Measurements from ENCODE around the gene HPDL.

HPDL gene

DNA sequence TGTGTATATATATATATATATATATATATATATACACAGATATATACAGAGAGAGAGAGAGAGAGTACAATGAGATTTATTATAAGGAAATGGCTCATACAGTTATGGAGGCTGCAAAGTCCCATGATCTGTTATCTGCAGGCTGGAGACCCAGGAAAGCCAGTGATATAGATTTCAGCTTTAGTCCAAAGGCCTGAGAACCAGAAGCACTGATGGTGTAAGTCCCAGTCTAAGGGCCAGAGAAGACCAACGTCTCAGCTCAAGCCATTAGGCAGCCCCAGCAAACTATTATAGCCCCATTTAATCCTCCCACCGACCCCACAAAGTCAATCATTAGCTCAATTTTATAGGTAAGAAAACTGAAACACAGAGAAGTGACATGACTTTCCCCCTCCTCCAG, 35.0 kb upstream of the HPDL start:
- H4K5ac ChIP-seq (ENCODE audit: low read length): no peak overlapping the region
- no peaks in the 10 kb centered on the region for H3K4me1 ChIP-seq (ENCODE audit: control insufficient read depth, low read depth, low read length)
- H3K79me2 ChIP-seq (ENCODE audit: control insufficient read depth, insufficient read depth, low read length): no peaks in the 10 kb centered on the region
- no peak overlapping the region for H4K8ac ChIP-seq (ENCODE audit: low read depth, low read length)
- no peaks in the 10 kb centered on the region for H3K27me3 ChIP-seq (ENCODE audit: insufficient read depth, low read length, poor library complexity)
- no peak overlapping the region for H3K56ac ChIP-seq (ENCODE audit: low read length)
- no CpG with 5 or more reads among the region's 2 CpGs for WGBS (ENCODE audit: extremely low coverage, insufficient coverage, low lambda C conversion rate)
- no peak overlapping the region for H2AK5ac ChIP-seq (ENCODE audit: low read length)
- H2BK15ac ChIP-seq (replicated peaks; ENCODE audit: low read depth): no peak overlapping the region
- no peak for DNase-seq
- no peak overlapping the region for H2BK120ac ChIP-seq (ENCODE audit: low read depth, low read length)
- no peak overlapping the region for H3K9ac ChIP-seq (ENCODE audit: low read length)
- no peak overlapping the region for H3K27ac ChIP-seq (ENCODE audit: low read depth, low read length)
- H3K18ac ChIP-seq (ENCODE audit: low read length): no peak overlapping the region
- H3K79me1 ChIP-seq (ENCODE audit: low read length): no peaks in the 10 kb centered on the region
- no peaks in the 10 kb centered on the region for H3K36me3 ChIP-seq (ENCODE audit: control insufficient read depth, insufficient read depth, low read length)
- no peak overlapping the region for H2BK5ac ChIP-seq (ENCODE audit: low read length)
- H3K23ac ChIP-seq (ENCODE audit: low read length): no peak overlapping the region
- no peak overlapping the region for H3K4me2 ChIP-seq (ENCODE audit: low read length)
- H3K4me3 ChIP-seq (ENCODE audit: low read length): no peak overlapping the region
- H3K4ac ChIP-seq (ENCODE audit: low read depth, low read length): no peak overlapping the region

DNA sequence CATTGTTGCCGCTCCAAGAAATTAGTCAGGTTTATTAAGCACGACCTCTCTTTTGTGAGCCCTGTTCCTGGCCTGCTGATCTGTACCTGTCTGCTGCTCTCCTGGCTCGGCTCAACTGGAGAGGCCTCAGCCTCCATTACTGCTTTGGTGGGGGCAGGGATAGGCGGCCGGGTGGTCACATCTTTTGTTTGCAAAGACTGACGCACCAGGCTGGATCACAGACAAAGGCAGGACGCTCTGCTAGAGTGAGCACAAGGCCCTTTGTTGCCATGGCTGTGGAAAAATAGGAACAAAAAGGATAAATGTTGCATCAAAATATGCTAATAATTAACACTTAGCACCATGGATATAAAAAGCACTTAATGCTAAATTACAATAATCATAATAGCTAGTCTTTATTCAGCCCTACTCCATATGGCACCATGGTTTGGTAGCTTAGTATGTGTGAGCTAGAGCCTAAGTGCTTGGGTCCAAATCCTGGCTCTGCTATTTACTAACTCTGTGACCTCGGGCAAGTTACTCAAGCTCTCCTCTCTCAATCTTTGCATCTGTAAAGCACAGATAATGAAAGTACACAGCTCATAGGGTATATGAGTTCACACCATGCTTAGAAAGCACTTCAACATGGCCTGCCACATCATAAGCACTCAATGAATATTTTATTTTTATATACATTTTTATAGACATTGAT, 28.9 kb upstream of the HPDL start:
- Histone ChIP-seq H3K18ac (ENCODE audit: low read length) (no peak overlapping the region), H3K79me1 (ENCODE audit: low read length) (no peaks in the 10 kb centered on the region), H3K27me3 (ENCODE audit: insufficient read depth, low read length, poor library complexity) (no peaks in the 10 kb centered on the region), H3K56ac (ENCODE audit: low read length) (no peak overlapping the region), H3K79me2 (ENCODE audit: control insufficient read depth, insufficient read depth, low read length) (no peaks in the 10 kb centered on the region), H2AK5ac (ENCODE audit: low read length) (no peak overlapping the region), H4K5ac (ENCODE audit: low read length) (no peak overlapping the region), H3K4me2 (ENCODE audit: low read length) (no peak overlapping the region), H3K27ac (ENCODE audit: low read depth, low read length) (no peak overlapping the region), H3K23ac (ENCODE audit: low read length) (no peak overlapping the region), H3K9ac (ENCODE audit: low read length) (peak overlapping the region; percentile 5), H2BK5ac (ENCODE audit: low read length) (no peak overlapping the region), H2BK15ac (replicated peaks; ENCODE audit: low read depth) (no peak overlapping the region), H3K4ac (ENCODE audit: low read depth, low read length) (no peak overlapping the region), H3K4me3 (ENCODE audit: low read length) (no peak overlapping the region), H3K4me1 (ENCODE audit: control insufficient read depth, low read depth, low read length) (peaks cover 4% of the 10 kb centered on the region), H3K36me3 (ENCODE audit: control insufficient read depth, insufficient read depth, low read length) (no peaks in the 10 kb centered on the region), H2BK120ac (ENCODE audit: low read depth, low read length) (no peak overlapping the region), H4K8ac (ENCODE audit: low read depth, low read length) (no peak overlapping the region)
- no CpG with 5 or more reads among the region's 8 CpGs for WGBS (ENCODE audit: extremely low coverage, insufficient coverage, low lambda C conversion rate)
- no peak for DNase-seq

DNA sequence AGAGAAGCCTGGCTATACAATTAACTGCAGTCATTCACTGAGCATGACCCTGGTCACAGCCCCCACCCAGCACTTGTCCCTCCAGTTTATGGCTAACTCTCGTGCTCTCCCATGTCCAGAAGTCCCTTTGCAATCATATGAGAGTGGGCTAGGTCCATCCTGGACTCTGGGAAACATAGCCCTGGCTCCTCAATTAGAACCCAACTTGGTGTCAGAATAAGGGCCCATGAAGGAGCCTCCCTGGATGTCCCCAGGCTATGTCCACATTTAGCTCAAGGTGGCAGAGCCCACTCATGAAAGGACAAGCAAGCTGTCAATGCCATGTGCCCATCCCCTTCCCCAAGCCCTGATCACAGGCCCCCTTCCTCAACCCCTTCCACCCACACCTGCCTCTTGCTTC, 27.4 kb upstream of the HPDL start:
- no peak overlapping the region for H3K4me3 ChIP-seq (ENCODE audit: low read length)
- no peak overlapping the region for H3K4me2 ChIP-seq (ENCODE audit: low read length)
- H3K79me1 ChIP-seq (ENCODE audit: low read length): no peaks in the 10 kb centered on the region
- DNase-seq: no peak
- H3K36me3 ChIP-seq (ENCODE audit: control insufficient read depth, insufficient read depth, low read length): no peaks in the 10 kb centered on the region
- H4K8ac ChIP-seq (ENCODE audit: low read depth, low read length): no peak overlapping the region
- H3K23ac ChIP-seq (ENCODE audit: low read length): no peak overlapping the region
- no peak overlapping the region for H3K18ac ChIP-seq (ENCODE audit: low read length)
- no peak overlapping the region for H2BK5ac ChIP-seq (ENCODE audit: low read length)
- H2AK5ac ChIP-seq (ENCODE audit: low read length): no peak overlapping the region
- no peaks in the 10 kb centered on the region for H3K27me3 ChIP-seq (ENCODE audit: insufficient read depth, low read length, poor library complexity)
- H4K5ac ChIP-seq (ENCODE audit: low read length): no peak overlapping the region
- no peak overlapping the region for H2BK15ac ChIP-seq (replicated peaks; ENCODE audit: low read depth)
- no peaks in the 10 kb centered on the region for H3K79me2 ChIP-seq (ENCODE audit: control insufficient read depth, insufficient read depth, low read length)
- H3K9ac ChIP-seq (ENCODE audit: low read length): no peak overlapping the region
- no peak overlapping the region for H3K56ac ChIP-seq (ENCODE audit: low read length)
- H3K4me1 ChIP-seq (ENCODE audit: control insufficient read depth, low read depth, low read length): peaks cover 4% of the 10 kb centered on the region
- no peak overlapping the region for H3K27ac ChIP-seq (ENCODE audit: low read depth, low read length)
- no CpG with 5 or more reads among the region's 1 CpG for WGBS (ENCODE audit: extremely low coverage, insufficient coverage, low lambda C conversion rate)
- H3K4ac ChIP-seq (ENCODE audit: low read depth, low read length): no peak overlapping the region
- no peak overlapping the region for H2BK120ac ChIP-seq (ENCODE audit: low read depth, low read length)

DNA sequence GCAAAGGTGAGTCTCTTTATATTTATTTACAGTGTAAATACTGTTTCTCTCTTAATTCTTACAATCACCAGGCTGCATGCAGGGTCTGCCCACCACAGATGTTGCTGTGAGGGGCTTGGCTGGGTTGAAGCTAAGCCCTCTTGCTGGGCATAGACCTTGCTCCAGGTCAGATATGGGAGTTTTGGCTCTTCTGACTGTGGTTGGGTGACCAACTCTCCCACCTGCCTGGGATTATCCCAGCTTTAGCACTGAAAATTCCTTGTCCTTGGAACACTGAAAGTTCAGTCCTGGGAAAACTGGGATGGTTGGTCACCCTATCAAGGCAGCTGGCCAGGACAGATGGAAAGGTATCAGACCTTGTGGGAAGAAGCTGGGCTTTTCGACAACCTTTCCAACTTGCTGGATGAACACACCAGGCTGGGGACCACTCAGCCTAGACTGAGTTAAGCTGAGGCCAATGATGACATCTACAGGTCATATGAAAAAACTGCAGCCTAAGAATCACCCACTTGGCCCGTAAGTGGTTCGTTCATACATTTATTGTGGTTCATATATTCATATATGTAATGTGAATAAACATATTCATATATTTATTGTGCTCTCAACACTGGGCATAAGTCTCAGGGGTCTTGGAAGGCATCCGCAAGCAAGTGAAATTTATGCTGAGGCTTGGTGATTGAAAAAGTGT, 26.6 kb upstream of the HPDL start:
- no peak overlapping the region for H3K18ac ChIP-seq (ENCODE audit: low read length)
- H3K9ac ChIP-seq (ENCODE audit: low read length): no peak overlapping the region
- no peak overlapping the region for H3K56ac ChIP-seq (ENCODE audit: low read length)
- H4K8ac ChIP-seq (ENCODE audit: low read depth, low read length): no peak overlapping the region
- no peaks in the 10 kb centered on the region for H3K79me2 ChIP-seq (ENCODE audit: control insufficient read depth, insufficient read depth, low read length)
- H3K27ac ChIP-seq (ENCODE audit: low read depth, low read length): no peak overlapping the region
- peak; percentile 83 for DNase-seq
- H2AK5ac ChIP-seq (ENCODE audit: low read length): no peak overlapping the region
- H2BK15ac ChIP-seq (replicated peaks; ENCODE audit: low read depth): no peak overlapping the region
- H3K4me2 ChIP-seq (ENCODE audit: low read length): no peak overlapping the region
- no peaks in the 10 kb centered on the region for H3K27me3 ChIP-seq (ENCODE audit: insufficient read depth, low read length, poor library complexity)
- WGBS (ENCODE audit: extremely low coverage, insufficient coverage, low lambda C conversion rate): no CpG with 5 or more reads among the region's 4 CpGs
- no peak overlapping the region for H3K23ac ChIP-seq (ENCODE audit: low read length)
- no peak overlapping the region for H3K4me3 ChIP-seq (ENCODE audit: low read length)
- no peak overlapping the region for H2BK5ac ChIP-seq (ENCODE audit: low read length)
- H3K79me1 ChIP-seq (ENCODE audit: low read length): no peaks in the 10 kb centered on the region
- H4K5ac ChIP-seq (ENCODE audit: low read length): no peak overlapping the region
- peaks cover 9% of the 10 kb centered on the region for H3K4me1 ChIP-seq (ENCODE audit: control insufficient read depth, low read depth, low read length)
- H3K36me3 ChIP-seq (ENCODE audit: control insufficient read depth, insufficient read depth, low read length): no peaks in the 10 kb centered on the region
- no peak overlapping the region for H3K4ac ChIP-seq (ENCODE audit: low read depth, low read length)
- no peak overlapping the region for H2BK120ac ChIP-seq (ENCODE audit: low read depth, low read length)

DNA sequence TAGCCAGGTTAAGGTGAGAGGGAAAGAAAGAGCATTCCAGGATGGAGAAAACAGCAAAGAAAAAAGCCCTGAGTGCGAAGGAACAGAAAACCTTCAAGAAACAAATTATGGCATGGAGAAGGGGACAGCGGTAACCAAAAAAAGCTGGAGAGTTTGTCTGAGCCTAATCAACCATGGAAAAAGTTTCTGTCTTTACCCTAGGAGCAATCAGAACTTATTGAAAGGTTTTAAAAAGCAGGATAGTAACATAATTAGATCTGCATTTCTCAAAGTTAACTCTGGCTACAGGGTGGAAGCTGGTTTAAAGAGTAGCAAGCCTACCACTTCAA, 26.1 kb upstream of the HPDL start:
- Histone ChIP-seq H3K4me2 (ENCODE audit: low read length) (no peak overlapping the region), H3K9ac (ENCODE audit: low read length) (no peak overlapping the region), H2BK15ac (replicated peaks; ENCODE audit: low read depth) (no peak overlapping the region), H3K56ac (ENCODE audit: low read length) (no peak overlapping the region), H3K27me3 (ENCODE audit: insufficient read depth, low read length, poor library complexity) (no peaks in the 10 kb centered on the region), H2BK5ac (ENCODE audit: low read length) (no peak overlapping the region), H3K4me1 (ENCODE audit: control insufficient read depth, low read depth, low read length) (peaks cover 11% of the 10 kb centered on the region), H3K18ac (ENCODE audit: low read length) (no peak overlapping the region), H3K79me1 (ENCODE audit: low read length) (no peaks in the 10 kb centered on the region), H3K4me3 (ENCODE audit: low read length) (no peak overlapping the region), H4K8ac (ENCODE audit: low read depth, low read length) (no peak overlapping the region), H3K27ac (ENCODE audit: low read depth, low read length) (no peak overlapping the region), H2BK120ac (ENCODE audit: low read depth, low read length) (no peak overlapping the region), H3K79me2 (ENCODE audit: control insufficient read depth, insufficient read depth, low read length) (no peaks in the 10 kb centered on the region), H3K23ac (ENCODE audit: low read length) (no peak overlapping the region), H4K5ac (ENCODE audit: low read length) (no peak overlapping the region), H2AK5ac (ENCODE audit: low read length) (no peak overlapping the region), H3K36me3 (ENCODE audit: control insufficient read depth, insufficient read depth, low read length) (no peaks in the 10 kb centered on the region), H3K4ac (ENCODE audit: low read depth, low read length) (no peak overlapping the region)
- DNase-seq: no peak
- no CpG with 5 or more reads among the region's 2 CpGs for WGBS (ENCODE audit: extremely low coverage, insufficient coverage, low lambda C conversion rate)
